Purkinje cell (primary cell): Measurements from ENCODE around the gene DNAAF5. TPM values are rescaled to one million over a fixed set of nuclear protein-coding genes. Genes with fewer than 3 reads are reported as not detected.

Experiments
- polyA plus RNA-seq: library from polyadenylated mRNA; unstranded; fragments of >200 nt; fragmentation: Nextera tagmentation; gene quantifications from 2 replicates; pipeline ENCODE4 v1.2.1, GENCODE V29; 2014

DNAAF5 gene
- 2.9 and 3.7 TPM in 2 replicates for polyA plus RNA-seq

GRCh38 chr7:726084-726853 lies at the start of gene DNAAF5:
TSS of gene DNAAF5 (plus strand) at chr7:726699. CDS start at chr7:726721, 22 bp downstream.

GRCh38 chr7:727104-727805 lies 756 bp downstream of the DNAAF5 start, which contains the start of gene PRKAR1B:
TSS of gene PRKAR1B (minus strand) at chr7:727281. CDS start at chr7:711505, 15,776 bp downstream.

GRCh38 chr7:832167-832967 lies 105.9 kb downstream of the DNAAF5 start, which contains the start of gene SUN1:
TSS of gene SUN1 (plus strand) at chr7:832476. CDS start at chr7:832525, 49 bp downstream.

Other genes with a start within 250 kb of the DNAAF5 start
- 54.9 and 56.7 TPM in 2 replicates for gene PDGFA, start 206.9 kb upstream of the DNAAF5 start, polyA plus RNA-seq
- 4.4 and 9.6 TPM in 2 replicates for gene PRKAR1B, start 582 bp downstream of the DNAAF5 start, polyA plus RNA-seq
- gene SUN1, start 105.8 kb downstream of the DNAAF5 start, polyA plus RNA-seq = 56.9 and 72.0 TPM in 2 replicates
- gene GET4, start 149.9 kb downstream of the DNAAF5 start, polyA plus RNA-seq = 8.6 and 9.8 TPM in 2 replicates
- gene ADAP1, start 228.0 kb downstream of the DNAAF5 start, polyA plus RNA-seq = 0.48 and 0.52 TPM in 2 replicates
- 8.0 and 10.5 TPM in 2 replicates for gene COX19, start 248.8 kb downstream of the DNAAF5 start, polyA plus RNA-seq